Fibroblast of lung (primary cell): ENCODE results near the gene TMEM11.

Source experiments
- EZH2 ChIP-seq: IDR thresholded peaks from 2 replicates; pipeline ENCODE4 v1.5.1; 2012; ENCODE audit warnings: low read length, control low read depth, mild to moderate bottlenecking; ENCODE audit errors: missing control alignments
- TF ChIP-seq, protein P1 (sequence below), 2 donors: IDR thresholded peaks in 1 of 2; conservative IDR thresholded peaks in 1 of 2; 1 replicate in 1 of 2; 2 replicates in 1 of 2; pipeline ENCODE4 v1.5.1; 2011 to 2012; ENCODE audit warnings: low read length in 2 of 2, control low read depth in 1 of 2, inconsistent platforms in 1 of 2, low read depth in 1 of 2, mild to moderate bottlenecking in 1 of 2

DNA sequence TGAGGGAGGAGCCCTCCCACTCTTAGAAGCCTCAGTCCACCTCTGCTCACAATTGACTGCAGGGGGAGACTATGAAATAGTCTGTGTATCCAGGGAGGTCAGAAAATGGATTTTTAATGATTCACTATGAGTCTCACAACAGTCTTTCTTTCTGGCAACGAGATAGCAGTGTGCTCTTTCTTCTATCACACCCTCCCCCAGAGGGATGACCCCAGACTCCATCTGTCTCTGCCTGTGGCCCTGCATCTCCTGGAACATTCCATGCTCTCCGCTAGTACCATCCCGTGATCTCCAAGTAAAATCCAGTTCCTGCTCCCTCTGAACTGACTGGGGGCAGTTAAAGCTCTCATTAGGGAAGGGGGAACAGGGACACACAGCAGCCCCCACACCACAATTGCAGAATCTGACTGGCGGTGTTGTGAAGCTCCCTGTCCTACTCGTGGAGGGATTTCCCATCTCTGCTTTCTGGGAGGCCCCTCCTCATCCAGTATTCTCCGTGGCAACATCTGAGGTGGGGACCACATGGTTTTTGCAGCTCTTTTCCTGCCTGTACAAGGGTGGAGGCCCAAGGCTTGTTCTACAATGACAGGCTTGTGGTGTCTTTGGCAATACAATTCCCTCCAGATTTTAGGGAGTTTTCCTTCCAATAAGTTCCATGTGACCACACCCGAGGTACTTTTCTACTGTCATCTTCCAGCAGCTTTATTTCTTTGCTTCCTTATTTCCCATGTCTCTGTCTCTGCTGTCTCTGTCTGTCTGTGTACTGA lies 19.8 kb upstream of the TMEM11 start:
- TF ChIP-seq, protein P1, sequence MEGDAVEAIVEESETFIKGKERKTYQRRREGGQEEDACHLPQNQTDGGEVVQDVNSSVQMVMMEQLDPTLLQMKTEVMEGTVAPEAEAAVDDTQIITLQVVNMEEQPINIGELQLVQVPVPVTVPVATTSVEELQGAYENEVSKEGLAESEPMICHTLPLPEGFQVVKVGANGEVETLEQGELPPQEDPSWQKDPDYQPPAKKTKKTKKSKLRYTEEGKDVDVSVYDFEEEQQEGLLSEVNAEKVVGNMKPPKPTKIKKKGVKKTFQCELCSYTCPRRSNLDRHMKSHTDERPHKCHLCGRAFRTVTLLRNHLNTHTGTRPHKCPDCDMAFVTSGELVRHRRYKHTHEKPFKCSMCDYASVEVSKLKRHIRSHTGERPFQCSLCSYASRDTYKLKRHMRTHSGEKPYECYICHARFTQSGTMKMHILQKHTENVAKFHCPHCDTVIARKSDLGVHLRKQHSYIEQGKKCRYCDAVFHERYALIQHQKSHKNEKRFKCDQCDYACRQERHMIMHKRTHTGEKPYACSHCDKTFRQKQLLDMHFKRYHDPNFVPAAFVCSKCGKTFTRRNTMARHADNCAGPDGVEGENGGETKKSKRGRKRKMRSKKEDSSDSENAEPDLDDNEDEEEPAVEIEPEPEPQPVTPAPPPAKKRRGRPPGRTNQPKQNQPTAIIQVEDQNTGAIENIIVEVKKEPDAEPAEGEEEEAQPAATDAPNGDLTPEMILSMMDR (conservative IDR thresholded peaks at IDR 0.05 in 1 of 2, IDR thresholded peaks at IDR 0.05 in 1 of 2; ENCODE audit: low read depth in 1 of 2, low read length in 2 of 2): no peak
- no peak for TF ChIP-seq EZH2
